HepG2 (cell line): Measurements from ENCODE around the gene LDHAL6B. TPM values are rescaled to one million over a fixed set of nuclear protein-coding genes. Genes with fewer than 3 reads are reported as not detected.
A peak's percentile ranks its signal among the peaks of the same experiment; 100 is the strongest.

Experiments used
- ATAC-seq: fragments of 200-7000 bp; cut with Tn5 transposase; 3 replicates; pipeline ENCODE4 v1.9.1; 2020; ENCODE audit warnings: mild to moderate bottlenecking, moderate library complexity
- BruUV-seq: library from RNA; stranded (reverse); fragments of 400-500 nt; replicated peaks from 2 replicates; lab custom pipeline; 2021; lab: Mats Ljungman, UMichigan
- CTCF ChIA-PET: fragments of 300-600 bp; formaldehyde crosslinking; extraction: SDS; loops from one replicate; lab custom pipeline; 2021; ENCODE audit warnings: low total read pairs, inconsistent platforms, low intra/inter-chr PET ratio; lab: Yijun Ruan, JAX
- POLR2A ChIA-PET: fragments of 350-600 bp; sonication (Branson Sonifier 250); formaldehyde crosslinking; loops from one replicate; lab custom pipeline; 2020; ENCODE audit warnings: antibody characterized with exemption, inconsistent platforms; lab: Yijun Ruan, JAX
- DNase-seq: peaks from one replicate; pipeline ENCODE4 v3.0.0-alpha.2; 2015; ENCODE audit warnings: low spot score
- FAIRE-seq: peaks from 3 replicates; lab custom pipeline; 2011; peaks lifted over from hg19 to GRCh38; lab: Jason Lieb, UNC
- H2AFZ ChIP-seq: one replicate; pipeline ENCODE4 v1.6.1; 2011; ENCODE audit warnings: low read length, inconsistent platforms
- H3K27ac ChIP-seq: fragments of 300-600 bp; 3 replicates; pipeline ENCODE4 v1.8.0; 2011; ENCODE audit warnings: mixed run types, mild to moderate bottlenecking, mixed read lengths, low read length, inconsistent platforms; ENCODE audit not compliant: insufficient read depth; ENCODE audit errors: extremely low read length
- H3K27me3 ChIP-seq, 2 experiments: fragments of 200-600 bp in 1 of 2; 2 replicates in 1 of 2; 3 replicates in 1 of 2; pipeline versions ENCODE4 v1.6.0 to v1.8.0; 2011; ENCODE audit warnings: low read length in 2 of 2, mild to moderate bottlenecking in 2 of 2, moderate library complexity in 2 of 2, inconsistent platforms in 1 of 2; ENCODE audit not compliant: insufficient read depth in 2 of 2, control insufficient read depth in 1 of 2
- H3K36me3 ChIP-seq, 2 experiments: fragments of 200-600 bp in 1 of 2; replicated peaks in 1 of 2; 2 replicates in 1 of 2; 3 replicates in 1 of 2; pipeline versions ENCODE4 v1.5.1 to v1.8.0; 2011; ENCODE audit warnings: low read length in 2 of 2, inconsistent platforms in 1 of 2; ENCODE audit not compliant: insufficient read depth in 2 of 2, control insufficient read depth in 1 of 2
- H3K4me1 ChIP-seq: 2 replicates; pipeline ENCODE4 v1.5.1; 2012; ENCODE audit warnings: low read length, inconsistent platforms; ENCODE audit not compliant: insufficient read depth
- H3K4me2 ChIP-seq: 2 replicates; pipeline ENCODE4 v1.6.0; 2011; ENCODE audit warnings: low read depth, low read length, inconsistent platforms
- H3K4me3 ChIP-seq, 3 experiments: fragments of 200-600 bp in 1 of 3; sonication (generic), shearing (Covaris generic) in 1 of 3; replicated peaks in 1 of 3; 2 replicates each; pipeline ENCODE4 v1.5.1; 2011 to 2016; ENCODE audit warnings: low read length in 3 of 3, inconsistent platforms in 2 of 3, low read depth in 2 of 3, mild to moderate bottlenecking in 2 of 3, control low read depth in 1 of 3, mixed read lengths in 1 of 3; ENCODE audit not compliant: insufficient read depth in 1 of 3
- H3K79me2 ChIP-seq: one replicate; pipeline ENCODE4 v1.6.1; 2011; ENCODE audit warnings: low read length, inconsistent platforms; ENCODE audit not compliant: insufficient read depth
- H3K9ac ChIP-seq: 2 replicates; pipeline ENCODE4 v1.6.0; 2011; ENCODE audit warnings: mild to moderate bottlenecking, low read depth, low read length, inconsistent platforms; ENCODE audit not compliant: insufficient read depth
- H3K9me3 ChIP-seq: 2 replicates; pipeline ENCODE4 v1.5.1; 2012; ENCODE audit warnings: mild to moderate bottlenecking, low read length
- H4K20me1 ChIP-seq: 2 replicates; pipeline ENCODE4 v1.6.0; 2011; ENCODE audit warnings: inconsistent platforms, mild to moderate bottlenecking, low read length, moderate library complexity; ENCODE audit not compliant: insufficient read depth
- FOXC1 ChIP-seq: sonication (generic); formaldehyde crosslinking; IDR thresholded peaks from 2 replicates; pipeline ENCODE4 v1.8.0; 2022; ENCODE audit warnings: mild to moderate bottlenecking, missing genetic modification reagents, borderline replicate concordance
- NFYB ChIP-seq: sonication (generic); formaldehyde crosslinking; IDR thresholded peaks from 2 replicates; pipeline ENCODE4 v1.4.0; 2020; ENCODE audit warnings: missing genetic modification reagents
- RAD21 ChIP-seq: fragments of 450-650 bp; formaldehyde crosslinking; IDR thresholded peaks from 2 replicates; pipeline ENCODE4 v1.5.0; 2020; ENCODE audit warnings: mild to moderate bottlenecking
- SAP130 ChIP-seq: IDR thresholded peaks from 2 replicates; pipeline ENCODE4 v1.6.1; 2016; ENCODE audit warnings: low read depth
- SMC3 ChIP-seq: IDR thresholded peaks from 2 replicates; pipeline ENCODE4 v1.6.1; 2011; ENCODE audit warnings: low read length, improper control_type of control experiment
- STAG1 ChIP-seq: sonication (generic); formaldehyde crosslinking; IDR thresholded peaks from 2 replicates; pipeline ENCODE4 v1.4.0; 2020; ENCODE audit warnings: missing genetic modification reagents
- TEAD3 ChIP-seq: optimal IDR thresholded peaks from 2 replicates; pipeline ENCODE3; 2016; ENCODE audit warnings: borderline replicate concordance
- ZBTB38 ChIP-seq: sonication (generic); formaldehyde crosslinking; IDR thresholded peaks from 2 replicates; pipeline ENCODE4 v1.5.1; 2020; ENCODE audit warnings: mild to moderate bottlenecking, missing genetic modification reagents
- ZNF317 ChIP-seq: sonication (generic); formaldehyde crosslinking; IDR thresholded peaks from 2 replicates; pipeline ENCODE4 v1.5.0; 2020; ENCODE audit warnings: mild to moderate bottlenecking, missing genetic modification reagents
- ZNF468 ChIP-seq: sonication (generic); formaldehyde crosslinking; IDR thresholded peaks from 2 replicates; pipeline ENCODE4 v1.8.0; 2022; ENCODE audit warnings: mild to moderate bottlenecking, moderate library complexity, missing genetic modification reagents
- ZNF547 ChIP-seq: sonication (generic); formaldehyde crosslinking; IDR thresholded peaks from 2 replicates; pipeline ENCODE4 v1.5.1; 2020; ENCODE audit warnings: mild to moderate bottlenecking, missing genetic modification reagents
- ZNF674 ChIP-seq: sonication (generic); formaldehyde crosslinking; IDR thresholded peaks from 2 replicates; pipeline ENCODE4 v1.5.0; 2020; ENCODE audit warnings: low read depth, mild to moderate bottlenecking, missing genetic modification reagents
- ZNF691 ChIP-seq: sonication (generic); formaldehyde crosslinking; IDR thresholded peaks from 2 replicates; pipeline ENCODE4 v1.4.0; 2020; ENCODE audit warnings: missing genetic modification reagents, low read depth, mild to moderate bottlenecking, borderline replicate concordance
- ZNF790 ChIP-seq: sonication (generic); formaldehyde crosslinking; IDR thresholded peaks from 2 replicates; pipeline ENCODE4 v1.8.0; 2022; ENCODE audit warnings: missing genetic modification reagents, mild to moderate bottlenecking, borderline replicate concordance
- ZSCAN22 ChIP-seq: sonication (generic); formaldehyde crosslinking; IDR thresholded peaks from 2 replicates; pipeline ENCODE4 v1.4.0; 2020; ENCODE audit warnings: mild to moderate bottlenecking, missing genetic modification reagents
- WGBS: methylation state at CpG from one replicate; pipeline ENCODE4 v1.1.6; 2017; ENCODE audit warnings: low lambda C conversion rate; 5-methylcytosine and 5-hydroxymethylcytosine counted together
- in situ Hi-C: cut with HindIII; loops from 2 replicates; pipeline ENCODE4 v1.10.0; 2017; ENCODE audit warnings: low pct_unique_long_range_greater_than_20kb; ENCODE audit not compliant: extremely low pct_ligation_motif_present
- intact Hi-C: fragments of 100-400 bp; cut with micrococcal nuclease; formaldehyde crosslinking; loops from one replicate; pipeline ENCODE4 v1.10.0; 2022; ENCODE audit not compliant: unreplicated experiment
- polyA plus RNA-seq, 8 experiments: library from polyadenylated mRNA; depleted of rRNA in 3 of 8; stranded (reverse) in 7 of 8; unstranded in 1 of 8; fragments of >200 nt; fragmentation: Illumina TruSeq in 4 of 8; extraction: Trizol in 4 of 8; gene quantifications; 2 replicates each; pipeline versions ENCODE4 v1.2.1 to v1.2.3, GENCODE V29; 2011 to 2016; ENCODE audit warnings: low read depth in 4 of 8, missing spikeins in 1 of 8, mixed read lengths in 1 of 8; ENCODE audit not compliant: insufficient read depth in 1 of 8
- total RNA-seq, 5 experiments: library from RNA; depleted of rRNA; stranded (reverse); fragments of >200 nt; fragmentation: Illumina TruSeq; extraction: Trizol; gene quantifications; 2 replicates each; pipeline ENCODE4 v1.2.3, GENCODE V29; 2016; ENCODE audit warnings: low read depth in 1 of 5
- TF ChIP-seq, protein P1 (sequence below): sonication (generic); formaldehyde crosslinking; IDR thresholded peaks from 2 replicates; pipeline ENCODE4 v1.5.0; 2020; ENCODE audit warnings: mild to moderate bottlenecking, missing genetic modification reagents, moderate library complexity
- TF ChIP-seq, protein P2 (sequence below): sonication (generic); IDR thresholded peaks from 2 replicates; pipeline ENCODE4 v1.6.1; 2016; ENCODE audit warnings: low read depth, borderline replicate concordance

The LDHAL6B gene
- total and polyA plus RNA-seq, 2 of the 13 experiments (the other 11 are each of a cell fraction or from before 2014, with no cell fraction given) = not detected

DNA sequence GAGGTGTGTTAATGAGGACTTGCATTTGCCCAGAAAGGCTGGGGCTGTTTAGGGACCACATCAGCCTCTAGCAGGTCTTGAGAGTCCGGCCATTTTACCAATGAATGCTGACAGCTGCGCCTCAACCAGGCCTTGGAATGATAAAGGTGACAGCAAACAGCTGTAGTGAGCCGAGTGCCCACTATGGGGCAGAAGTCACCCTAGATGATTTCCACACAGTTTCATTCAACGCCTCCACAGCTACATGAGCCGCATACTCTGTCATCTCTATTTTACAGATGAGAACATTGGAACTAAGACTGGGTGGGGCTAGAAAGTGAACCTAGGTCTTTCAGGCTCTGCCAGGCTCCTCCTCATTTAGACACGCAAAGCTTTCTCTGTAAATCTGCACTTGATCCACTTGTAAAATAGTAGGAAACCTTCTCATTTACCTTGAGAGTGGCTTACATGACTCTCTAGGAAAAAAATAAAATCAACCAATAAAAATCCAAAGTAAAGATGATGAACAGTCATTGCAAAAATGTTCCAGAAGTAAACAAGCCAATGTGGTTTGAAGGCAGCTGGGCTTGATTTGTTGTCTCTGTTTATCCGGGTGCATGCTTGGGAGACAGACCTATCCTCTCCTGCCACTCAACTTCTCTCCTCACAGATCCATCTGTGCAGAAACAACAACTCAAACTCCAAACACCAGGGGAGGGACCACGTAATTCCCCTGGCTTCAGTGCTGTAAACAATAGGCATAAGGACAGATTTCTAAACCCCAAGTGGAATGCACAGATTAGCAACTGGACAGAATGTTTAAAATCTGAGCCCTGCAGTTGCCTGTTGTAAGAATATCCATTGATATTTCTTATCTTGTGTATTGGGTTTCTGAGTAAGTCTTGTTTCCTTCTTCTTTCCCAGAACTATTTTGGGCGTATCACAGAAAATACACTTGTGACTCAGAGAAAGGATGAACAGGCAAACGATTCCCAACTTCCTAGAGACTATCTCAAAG is 31.5 kb upstream of the LDHAL6B start:
- intact Hi-C loops (loop anchor here (1.0 to 2.0 kb wide), 2 partner anchors 238 to 318 kb away; no protein-coding TSS in a partner anchor), in situ Hi-C loops (no loop called here)
- FAIRE-seq (peak; percentile 85), ATAC-seq (peak; percentile 95), DNase-seq (peak; percentile 47)
- Histone ChIP-seq H4K20me1 (no peaks in the 10 kb centered on the region), H3K4me2 (no peak overlapping the region), H3K4me1 (peaks cover 6% of the 10 kb centered on the region), H3K9ac (no peak overlapping the region), H2AFZ (no peak overlapping the region), H3K4me3 (no peak overlapping the region), H3K27me3 (no peaks in the 10 kb centered on the region), H3K36me3 (peaks cover 7 to 10% of the 10 kb centered on the region in 2 experiments; a peak in 3 of 5 replicates), H3K9me3 (no peaks in the 10 kb centered on the region), H3K27ac (no peak overlapping the region), H3K79me2 (no peaks in the 10 kb centered on the region)
- CTCF ChIA-PET = interaction anchor here (1.5 to 2.0 kb wide), 3 partner anchors 238 to 327 kb away, joined by 5 to 10 read pairs (median 8); no protein-coding TSS in a partner anchor
- 75% methylated on average over 8 of the region's 10 CpGs for WGBS
- TF ChIP-seq RAD21 (peak; percentile 64), ZBTB38 (CRISPR knock-in tag) (0 out of 2 replicates have a peak, but pooled peaks have one; percentile 26), ZNF790 (CRISPR knock-in tag) (no peak), ZSCAN22 (CRISPR knock-in tag) (no peak), TEAD3 (CRISPR knock-in tag) (peak; percentile 30), ZNF468 (CRISPR knock-in tag) (no peak), SAP130 (CRISPR knock-in tag) (0 out of 2 replicates have a peak, but pooled peaks have one; percentile 18), STAG1 (CRISPR knock-in tag) (peak; percentile 82), SMC3 (peak; percentile 64; the same call in 1 of the 2 replicates), FOXC1 (CRISPR knock-in tag) (0 out of 2 replicates have a peak, but pooled peaks have one; percentile 21), ZNF691 (CRISPR knock-in tag) (no peak), ZNF674 (CRISPR knock-in tag) (no peak), ZNF547 (CRISPR knock-in tag) (0 out of 2 replicates have a peak, but pooled peaks have one; percentile 22), NFYB (CRISPR knock-in tag) (no peak), ZNF317 (CRISPR knock-in tag) (peak; percentile 89)
- TF ChIP-seq, protein P1, sequence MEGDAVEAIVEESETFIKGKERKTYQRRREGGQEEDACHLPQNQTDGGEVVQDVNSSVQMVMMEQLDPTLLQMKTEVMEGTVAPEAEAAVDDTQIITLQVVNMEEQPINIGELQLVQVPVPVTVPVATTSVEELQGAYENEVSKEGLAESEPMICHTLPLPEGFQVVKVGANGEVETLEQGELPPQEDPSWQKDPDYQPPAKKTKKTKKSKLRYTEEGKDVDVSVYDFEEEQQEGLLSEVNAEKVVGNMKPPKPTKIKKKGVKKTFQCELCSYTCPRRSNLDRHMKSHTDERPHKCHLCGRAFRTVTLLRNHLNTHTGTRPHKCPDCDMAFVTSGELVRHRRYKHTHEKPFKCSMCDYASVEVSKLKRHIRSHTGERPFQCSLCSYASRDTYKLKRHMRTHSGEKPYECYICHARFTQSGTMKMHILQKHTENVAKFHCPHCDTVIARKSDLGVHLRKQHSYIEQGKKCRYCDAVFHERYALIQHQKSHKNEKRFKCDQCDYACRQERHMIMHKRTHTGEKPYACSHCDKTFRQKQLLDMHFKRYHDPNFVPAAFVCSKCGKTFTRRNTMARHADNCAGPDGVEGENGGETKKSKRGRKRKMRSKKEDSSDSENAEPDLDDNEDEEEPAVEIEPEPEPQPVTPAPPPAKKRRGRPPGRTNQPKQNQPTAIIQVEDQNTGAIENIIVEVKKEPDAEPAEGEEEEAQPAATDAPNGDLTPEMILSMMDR (CRISPR knock-in tag) = peak; percentile 70
- TF ChIP-seq, protein P2, sequence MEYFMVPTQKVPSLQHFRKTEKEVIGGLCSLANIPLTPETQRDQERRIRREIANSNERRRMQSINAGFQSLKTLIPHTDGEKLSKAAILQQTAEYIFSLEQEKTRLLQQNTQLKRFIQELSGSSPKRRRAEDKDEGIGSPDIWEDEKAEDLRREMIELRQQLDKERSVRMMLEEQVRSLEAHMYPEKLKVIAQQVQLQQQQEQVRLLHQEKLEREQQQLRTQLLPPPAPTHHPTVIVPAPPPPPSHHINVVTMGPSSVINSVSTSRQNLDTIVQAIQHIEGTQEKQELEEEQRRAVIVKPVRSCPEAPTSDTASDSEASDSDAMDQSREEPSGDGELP = peak; percentile 38; the same call in 1 of the 2 replicates
- BruUV-seq = no TSS peak
- POLR2A ChIA-PET = no interaction called here
